ENCODE data around the gene CD46. TPM values are rescaled to one million over a fixed set of nuclear protein-coding genes. Genes with fewer than 3 reads are reported as not detected.

The CD46 gene
- total RNA-seq, 1 experiment from 2014 or later: 86.4 TPM

- no peaks in the 10 kb centered on the region for H3K9me3 ChIP-seq
These were observed 65.3 kb downstream of the CD46 start for GRCh38 chr1:207817166-207817565.

GRCh38 chr1:207817778-207818751, 66.2 kb downstream of the CD46 start:
- DNase-seq: no peak
- Histone ChIP-seq H3K9me3 (no peaks in the 10 kb centered on the region), H3K27me3 (no peaks in the 10 kb centered on the region), H3K36me3 (peaks cover 24% of the 10 kb centered on the region), H3K4me3 (no peak overlapping the region)

More at GRCh38 chr1:207817166-207817565, 65.3 kb downstream of the CD46 start:
- Histone ChIP-seq H3K27me3 (no peaks in the 10 kb centered on the region), H3K4me3 (no peak overlapping the region), H3K36me3 (peaks cover 30% of the 10 kb centered on the region)
- no peak for DNase-seq

GRCh38 chr1:207818971-207819451, 67.2 kb downstream of the CD46 start:
- no peak for DNase-seq
- no peak overlapping the region for H3K4me3 ChIP-seq
- H3K27me3 ChIP-seq: no peaks in the 10 kb centered on the region
- no peaks in the 10 kb centered on the region for H3K9me3 ChIP-seq
- peaks cover 22% of the 10 kb centered on the region for H3K36me3 ChIP-seq

GRCh38 chr1:207820568-207821463, 69.0 kb downstream of the CD46 start:
- no peaks in the 10 kb centered on the region for H3K27me3 ChIP-seq
- no peak overlapping the region for H3K4me3 ChIP-seq
- peaks cover 9% of the 10 kb centered on the region; the same call in 1 of the 2 replicates for H3K36me3 ChIP-seq
- no peaks in the 10 kb centered on the region for H3K9me3 ChIP-seq
- no peak for DNase-seq

GRCh38 chr1:207821464-207822045, 69.7 kb downstream of the CD46 start:
- H3K36me3 ChIP-seq: peaks cover 8% of the 10 kb centered on the region; the same call in 1 of the 2 replicates
- no peak for DNase-seq
- H3K4me3 ChIP-seq: no peak overlapping the region
- H3K9me3 ChIP-seq: no peaks in the 10 kb centered on the region
- H3K27me3 ChIP-seq: no peaks in the 10 kb centered on the region

GRCh38 chr1:207822124-207822601, 70.3 kb downstream of the CD46 start:
- no peak for DNase-seq
- no peak overlapping the region for H3K4me3 ChIP-seq
- peaks cover 2% of the 10 kb centered on the region; the same call in 1 of the 2 replicates for H3K36me3 ChIP-seq

GRCh38 chr1:207822602-207823451, 71.0 kb downstream of the CD46 start:
- DNase-seq: no peak
- H3K27me3 ChIP-seq: no peaks in the 10 kb centered on the region
- no peaks in the 10 kb centered on the region for H3K9me3 ChIP-seq
- peaks cover 2% of the 10 kb centered on the region; the same call in 1 of the 2 replicates for H3K36me3 ChIP-seq
- H3K4me3 ChIP-seq: no peak overlapping the region

More at GRCh38 chr1:207822124-207822601, 70.3 kb downstream of the CD46 start:
- Histone ChIP-seq H3K27me3 (no peaks in the 10 kb centered on the region), H3K9me3 (no peaks in the 10 kb centered on the region)

GRCh38 chr1:207823531-207823879, 71.7 kb downstream of the CD46 start:
- no peak for DNase-seq
- Histone ChIP-seq H3K27me3 (no peaks in the 10 kb centered on the region), H3K9me3 (no peaks in the 10 kb centered on the region), H3K4me3 (no peak overlapping the region), H3K36me3 (peaks cover 2% of the 10 kb centered on the region; the same call in 1 of the 2 replicates)

- DNase-seq: peak; percentile 79
- no peak overlapping the region for H3K4me3 ChIP-seq
- peaks cover 2% of the 10 kb centered on the region; the same call in 1 of the 2 replicates for H3K36me3 ChIP-seq
- no peaks in the 10 kb centered on the region for H3K9me3 ChIP-seq
- no peaks in the 10 kb centered on the region for H3K27me3 ChIP-seq
These were observed 72.2 kb downstream of the CD46 start for GRCh38 chr1:207823880-207824566.

- H3K36me3 ChIP-seq: peaks cover 2% of the 10 kb centered on the region; the same call in 1 of the 2 replicates
- H3K27me3 ChIP-seq: no peaks in the 10 kb centered on the region
- DNase-seq: no peak
- no peaks in the 10 kb centered on the region for H3K9me3 ChIP-seq
- H3K4me3 ChIP-seq: no peak overlapping the region
These were observed 73.0 kb downstream of the CD46 start for GRCh38 chr1:207824691-207825408.

- Histone ChIP-seq H3K27me3 (no peaks in the 10 kb centered on the region), H3K4me3 (no peak overlapping the region)
These were observed 73.5 kb downstream of the CD46 start for GRCh38 chr1:207825409-207825695.

GRCh38 chr1:207825719-207826556, 74.1 kb downstream of the CD46 start:
- peaks cover 2% of the 10 kb centered on the region; the same call in 1 of the 2 replicates for H3K36me3 ChIP-seq
- no peak overlapping the region for H3K4me3 ChIP-seq
- no peaks in the 10 kb centered on the region for H3K9me3 ChIP-seq
- no peaks in the 10 kb centered on the region for H3K27me3 ChIP-seq
- DNase-seq: peak; percentile 21

More at GRCh38 chr1:207825409-207825695, 73.5 kb downstream of the CD46 start:
- DNase-seq: no peak
- peaks cover 2% of the 10 kb centered on the region; the same call in 1 of the 2 replicates for H3K36me3 ChIP-seq
- H3K9me3 ChIP-seq: no peaks in the 10 kb centered on the region

- H3K36me3 ChIP-seq: peaks cover 3% of the 10 kb centered on the region; the same call in 1 of the 2 replicates
- no peaks in the 10 kb centered on the region for H3K27me3 ChIP-seq
- H3K4me3 ChIP-seq: no peak overlapping the region
- H3K9me3 ChIP-seq: no peaks in the 10 kb centered on the region
- DNase-seq: no peak
These were observed 75.0 kb downstream of the CD46 start for GRCh38 chr1:207826557-207827487.
